GM12878 (cell line): ENCODE data around the gene TMEM91. TPM values are rescaled to one million over a fixed set of nuclear protein-coding genes. Genes with fewer than 3 reads are reported as not detected.

Source experiments
- CBX5 ChIP-seq: sonication (generic); IDR thresholded peaks from 2 replicates; pipeline ENCODE4 v1.6.1; 2016; ENCODE audit warnings: low read depth, moderate library complexity, mild to moderate bottlenecking, inconsistent platforms
- CEBPB ChIP-seq, 2 experiments: fragments of 150-350 bp in 1 of 2; IDR thresholded peaks; 2 replicates each; pipeline ENCODE4 v1.6.1; 2012 to 2014; ENCODE audit warnings: low read depth in 2 of 2, low read length in 2 of 2, borderline replicate concordance in 1 of 2, inconsistent platforms in 1 of 2
- E2F4 ChIP-seq: IDR thresholded peaks from 2 replicates; pipeline ENCODE4 v1.6.1; 2012; ENCODE audit warnings: low read depth, low read length, improper control_type of control experiment
- ETV6 ChIP-seq, 2 experiments: fragments of 450-650 bp in 1 of 2; IDR thresholded peaks in 1 of 2; conservative IDR thresholded peaks in 1 of 2; 2 replicates each; pipeline ENCODE4 v1.6.1; 2014; ENCODE audit warnings: antibody characterized with exemption in 1 of 2, borderline replicate concordance in 1 of 2, low read depth in 1 of 2, mild to moderate bottlenecking in 1 of 2, moderate library complexity in 1 of 2
- IKZF2 ChIP-seq, 2 experiments: fragments of 450-650 bp; IDR thresholded peaks; 2 replicates each; pipeline ENCODE4 v1.6.1; 2017; ENCODE audit warnings: mild to moderate bottlenecking in 2 of 2, moderate library complexity in 2 of 2
- JUNB ChIP-seq: IDR thresholded peaks from 2 replicates; pipeline ENCODE4 v1.6.1; 2016; ENCODE audit warnings: antibody characterized with exemption, mild to moderate bottlenecking
- JUND ChIP-seq: IDR thresholded peaks from 2 replicates; pipeline ENCODE4 v1.6.1; 2012; ENCODE audit warnings: low read depth, mild to moderate bottlenecking, low read length, improper control_type of control experiment, moderate library complexity
- KLF5 ChIP-seq: fragments of 450-650 bp; IDR thresholded peaks from 2 replicates; pipeline ENCODE4 v1.6.1; 2014; ENCODE audit warnings: mild to moderate bottlenecking; ENCODE audit not compliant: partially characterized antibody
- MYC ChIP-seq: IDR thresholded peaks from 2 replicates; pipeline ENCODE4 v1.6.1; 2011; ENCODE audit warnings: mild to moderate bottlenecking, low read length, moderate library complexity, inconsistent platforms; ENCODE audit not compliant: insufficient read depth, insufficient replicate concordance, insufficient read length, severe bottlenecking
- NFIC ChIP-seq: IDR thresholded peaks from 2 replicates; pipeline ENCODE4 v1.6.1; 2012; ENCODE audit warnings: low read depth, mild to moderate bottlenecking, inconsistent platforms, low read length, moderate library complexity
- NKRF ChIP-seq: fragments of 450-650 bp; conservative IDR thresholded peaks from 2 replicates; pipeline ENCODE4 v1.6.1; 2017; ENCODE audit warnings: mild to moderate bottlenecking, moderate library complexity
- NR2C2 ChIP-seq: IDR thresholded peaks from 2 replicates; pipeline ENCODE4 v1.6.1; 2011; ENCODE audit warnings: borderline replicate concordance, low read depth; ENCODE audit not compliant: control insufficient read depth, insufficient read length
- PBX3 ChIP-seq: IDR thresholded peaks from 2 replicates; pipeline ENCODE4 v1.6.1; 2011; ENCODE audit warnings: mild to moderate bottlenecking, low read depth, low read length, moderate library complexity; ENCODE audit not compliant: insufficient replicate concordance
- PML ChIP-seq: IDR thresholded peaks from 2 replicates; pipeline ENCODE4 v1.6.1; 2012; ENCODE audit warnings: low read length, inconsistent platforms
- RELA ChIP-seq: fragments of 450-650 bp; IDR thresholded peaks from 2 replicates; pipeline ENCODE4 v1.8.0; 2014; ENCODE audit warnings: borderline replicate concordance; ENCODE audit not compliant: partially characterized antibody
- RELB ChIP-seq: fragments of 450-650 bp; IDR thresholded peaks from 2 replicates; pipeline ENCODE4 v1.6.1; 2017; ENCODE audit warnings: low read depth, mild to moderate bottlenecking, moderate library complexity
- SIN3A ChIP-seq: IDR thresholded peaks from 2 replicates; pipeline ENCODE4 v1.6.1; 2012; ENCODE audit warnings: low read depth, low read length, improper control_type of control experiment
- SMAD5 ChIP-seq: IDR thresholded peaks from 2 replicates; pipeline ENCODE4 v1.6.1; 2016; ENCODE audit warnings: antibody characterized with exemption, low read depth
- SUZ12 ChIP-seq: fragments of 200-600 bp; sonication (generic); IDR thresholded peaks from one replicate; pipeline ENCODE4 v1.6.1; 2018; ENCODE audit warnings: antibody characterized with exemption, mild to moderate bottlenecking; ENCODE audit not compliant: unreplicated experiment
- TCF7 ChIP-seq: IDR thresholded peaks from 2 replicates; pipeline ENCODE4 v1.6.1; 2014; ENCODE audit warnings: antibody characterized with exemption, borderline replicate concordance
- USF2 ChIP-seq: IDR thresholded peaks from 2 replicates; pipeline ENCODE4 v1.6.1; 2011; ENCODE audit warnings: low read depth, low read length, improper control_type of control experiment, borderline replicate concordance
- ZNF217 ChIP-seq: fragments of 450-650 bp; IDR thresholded peaks from 2 replicates; pipeline ENCODE4 v1.6.1; 2017; ENCODE audit warnings: antibody characterized with exemption, mild to moderate bottlenecking
- ZNF24 ChIP-seq: fragments of 450-650 bp; IDR thresholded peaks from 2 replicates; pipeline ENCODE4 v1.6.1; 2017; ENCODE audit warnings: antibody characterized with exemption, mild to moderate bottlenecking
- ZNF384 ChIP-seq: IDR thresholded peaks from 2 replicates; pipeline ENCODE4 v1.6.1; 2012; ENCODE audit warnings: low read depth, mild to moderate bottlenecking, low read length, improper control_type of control experiment, borderline replicate concordance
- ZNF622 ChIP-seq: fragments of 450-650 bp; IDR thresholded peaks from 2 replicates; pipeline ENCODE4 v1.6.1; 2017; ENCODE audit warnings: mild to moderate bottlenecking, inconsistent platforms
- polyA plus RNA-seq, 11 experiments: library from polyadenylated mRNA; depleted of rRNA in 4 of 11; unstranded in 6 of 11; stranded (reverse) in 5 of 11; fragments of >200 nt; fragmentation: Nextera tagmentation in 4 of 11; fragmentation: Illumina TruSeq in 1 of 11; extraction: Ambion mirVana in 4 of 11; extraction: Trizol in 1 of 11; gene quantifications; 1 replicate in 1 of 11; 2 replicates in 10 of 11; pipeline versions ENCODE4 v1.2.1 to v1.2.3, GENCODE V29; 2011 to 2016; ENCODE audit warnings: inconsistent platforms in 2 of 11, missing spikeins in 2 of 11, low read depth in 1 of 11
- total RNA-seq, 4 experiments: library from RNA; depleted of rRNA in 3 of 4; stranded (reverse); fragments of >200 nt in 3 of 4; fragmentation: Illumina TruSeq in 1 of 4; extraction: Trizol in 1 of 4; gene quantifications; 2 replicates each; pipeline versions ENCODE4 v1.2.1 to v1.2.3, GENCODE V29; 2013 to 2021

Gene TMEM91
- total and polyA plus RNA-seq, 10 of the 15 experiments (the other 5 are each of a cell fraction or from before 2014, with no cell fraction given), result 1.5 to 5.5 (median 2.7) TPM

GRCh38 chr19:41327076-41327575 lies 49.2 kb upstream of the TMEM91 start (continued):
- TF ChIP-seq PBX3 (no peak), NFIC (no peak), SUZ12 (no peak), MYC (no peak), USF2 (no peak), NR2C2 (no peak), RELA (no peak), JUND (no peak), E2F4 (no peak), ZNF622 (no peak), ZNF24 (no peak), SMAD5 (peak; percentile 20; the same call in 1 of the 2 replicates), TCF7 (no peak), CBX5 (no peak), CEBPB (IDR thresholded peaks at IDR 0.05; ENCODE audit: borderline replicate concordance in 1 of 2, low read depth in 2 of 2, low read length in 2 of 2) (no peak), SIN3A (no peak), PML (no peak), ZNF217 (no peak), IKZF2 (IDR thresholded peaks at IDR 0.05) (peak in 1 of 2 experiments; percentile 32; a peak in 1 of 4 replicates), ZNF384 (no peak), KLF5 (no peak), JUNB (no peak), RELB (no peak), NKRF (no peak), ETV6 (conservative IDR thresholded peaks at IDR 0.05 in 1 of 2, IDR thresholded peaks at IDR 0.05 in 1 of 2; ENCODE audit: borderline replicate concordance in 1 of 2, low read depth in 1 of 2) (no peak; a peak in 1 of 4 replicates)
